ENCODE results near the gene FOXS1.
A peak's percentile ranks its signal among the peaks of the same experiment; 100 is the strongest.

Gene FOXS1

DNA sequence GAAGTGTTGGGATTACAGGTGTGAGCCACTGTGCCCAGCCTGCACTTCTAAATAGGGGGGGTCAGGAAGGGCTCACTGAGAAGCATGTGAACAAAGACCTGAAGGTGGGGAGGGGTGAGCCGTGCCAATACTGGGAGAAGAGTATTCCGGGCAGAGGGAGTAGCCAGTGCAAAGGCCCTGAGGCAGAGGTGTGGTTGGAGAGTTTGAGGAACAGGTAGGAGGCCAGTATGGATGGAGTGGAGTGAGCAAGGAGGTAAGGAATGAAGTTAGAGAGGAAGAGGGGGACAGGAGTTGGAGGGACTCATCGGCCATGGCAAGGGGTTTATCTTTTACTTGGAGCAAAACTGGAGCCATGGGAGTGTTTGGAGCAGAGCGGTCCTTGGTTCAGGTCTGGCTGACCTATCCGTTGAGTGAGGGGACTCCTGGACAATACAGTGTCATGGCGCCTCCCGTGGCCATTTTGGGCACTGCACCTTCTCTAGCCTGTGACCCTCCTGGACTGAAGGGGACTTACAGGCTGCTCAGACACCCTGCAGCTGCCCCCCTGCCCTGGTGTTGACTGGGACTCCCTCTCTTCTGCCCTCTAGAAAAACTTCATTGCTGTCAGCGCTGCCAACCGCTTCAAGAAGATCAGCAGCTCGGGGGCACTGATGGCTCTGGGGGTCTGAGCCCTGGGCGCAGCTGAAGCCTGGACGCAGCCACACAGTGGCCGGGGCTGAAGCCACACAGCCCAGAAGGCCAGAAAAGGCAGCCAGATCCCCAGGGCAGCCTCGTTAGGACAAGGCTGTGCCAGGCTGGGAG, 12.1 kb downstream of the FOXS1 start:
- Histone ChIP-seq H3K9me3 (ENCODE audit: insufficient read depth, low read depth, low read length) (no peaks in the 10 kb centered on the region), H3K9ac (ENCODE audit: low read length) (no peak overlapping the region), H3K79me2 (ENCODE audit: control insufficient read depth, insufficient read depth, low read length, poor library complexity) (no peaks in the 10 kb centered on the region), H3K14ac (ENCODE audit: low read length) (no peak overlapping the region), H4K12ac (ENCODE audit: low read depth, low read length) (no peak overlapping the region), H3K27me3 (ENCODE audit: insufficient read depth, low read length) (no peaks in the 10 kb centered on the region), H3K4ac (ENCODE audit: low read depth, low read length) (no peak overlapping the region), H2AFZ (ENCODE audit: insufficient read depth, low read length, poor library complexity) (no peak overlapping the region), H3K18ac (ENCODE audit: low read length) (no peak overlapping the region), H2AK5ac (ENCODE audit: low read length) (no peak overlapping the region), H2BK120ac (ENCODE audit: insufficient read depth, low read length, poor library complexity) (no peak overlapping the region), H3K4me1 (ENCODE audit: control insufficient read depth in 1 of 2, insufficient read depth in 2 of 2, low read length in 2 of 2) (peaks cover 21 to 26% of the 10 kb centered on the region in 2 experiments), H2BK5ac (ENCODE audit: low read depth, low read length, poor library complexity) (no peak overlapping the region), H3K27ac (ENCODE audit: low read depth, low read length) (no peak overlapping the region), H4K8ac (ENCODE audit: low read depth, low read length) (no peak overlapping the region), H3K23ac (ENCODE audit: low read length) (no peak overlapping the region), H3K4me2 (ENCODE audit: low read length) (no peak overlapping the region), H3K36me3 (ENCODE audit: control insufficient read depth in 1 of 2, insufficient read depth in 2 of 2, low read length in 2 of 2) (no peaks in the 10 kb centered on the region), H2BK12ac (ENCODE audit: low read length) (no peak overlapping the region), H3K79me1 (ENCODE audit: low read length) (no peaks in the 10 kb centered on the region), H3K4me3 (ENCODE audit: low read depth, low read length) (no peak overlapping the region), H4K91ac (ENCODE audit: low read depth, low read length) (peak overlapping the region; percentile 6)
- peak; percentile 36 to 70 for DNase-seq
- WGBS (ENCODE audit: extremely low coverage, insufficient coverage, insufficient read length), result no CpG with 5 or more reads among the region's 14 CpGs

DNA sequence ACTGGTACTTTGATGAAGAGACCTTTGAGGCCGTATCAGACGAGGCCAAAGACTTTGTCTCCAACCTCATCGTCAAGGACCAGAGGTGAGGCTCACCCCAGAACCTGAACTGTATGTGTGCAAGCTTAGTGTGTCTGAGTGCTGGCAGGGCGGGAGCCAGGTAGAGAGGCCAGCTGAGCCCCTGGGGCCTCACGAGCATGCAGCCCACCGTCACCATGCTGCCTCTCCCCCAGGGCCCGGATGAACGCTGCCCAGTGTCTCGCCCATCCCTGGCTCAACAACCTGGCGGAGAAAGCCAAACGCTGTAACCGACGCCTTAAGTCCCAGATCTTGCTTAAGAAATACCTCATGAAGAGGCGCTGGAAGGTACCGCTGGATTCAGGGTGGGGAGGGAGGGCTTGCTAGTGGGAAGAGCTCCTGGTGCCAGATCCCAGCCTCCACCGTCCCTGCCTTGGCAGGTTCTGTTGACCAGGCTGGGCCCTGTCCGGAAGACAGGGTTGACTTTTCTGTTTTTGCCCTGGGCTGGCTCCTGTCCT, 13.6 kb downstream of the FOXS1 start:
- H2BK5ac ChIP-seq (ENCODE audit: low read depth, low read length, poor library complexity), result no peak overlapping the region

DNA sequence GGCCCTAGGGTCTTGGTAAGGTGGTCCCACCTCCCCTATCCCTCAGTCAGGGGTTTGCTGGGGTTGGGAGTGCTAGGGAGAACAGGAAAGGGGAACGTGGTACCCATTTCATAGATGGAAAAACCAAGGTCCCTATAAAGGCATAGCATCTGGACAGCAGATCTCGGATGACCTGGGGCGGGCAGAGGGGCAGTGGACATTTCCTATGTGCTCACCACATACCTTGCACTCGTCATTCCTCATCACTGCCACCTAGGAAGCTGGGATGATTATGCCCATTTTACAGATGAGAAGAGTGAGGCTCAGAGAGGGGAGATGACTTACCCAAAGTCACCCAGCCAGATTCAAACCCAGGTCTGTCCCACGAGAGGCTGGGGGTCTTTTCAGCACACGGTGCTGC, 14.2 kb downstream of the FOXS1 start:
- Histone ChIP-seq H2BK12ac (ENCODE audit: low read length) (no peak overlapping the region), H2BK120ac (ENCODE audit: insufficient read depth, low read length, poor library complexity) (no peak overlapping the region), H3K27ac (ENCODE audit: low read depth, low read length) (no peak overlapping the region), H3K14ac (ENCODE audit: low read length) (no peak overlapping the region), H3K4me2 (ENCODE audit: low read length) (no peak overlapping the region), H3K36me3 (ENCODE audit: control insufficient read depth in 1 of 2, insufficient read depth in 2 of 2, low read length in 2 of 2) (no peaks in the 10 kb centered on the region), H4K91ac (ENCODE audit: low read depth, low read length) (no peak overlapping the region), H3K18ac (ENCODE audit: low read length) (no peak overlapping the region), H3K9ac (ENCODE audit: low read length) (no peak overlapping the region), H3K4me1 (ENCODE audit: control insufficient read depth in 1 of 2, insufficient read depth in 2 of 2, low read length in 2 of 2) (peaks cover 6% of the 10 kb centered on the region in 2 experiments), H2AK5ac (ENCODE audit: low read length) (no peak overlapping the region), H3K27me3 (ENCODE audit: insufficient read depth, low read length) (no peaks in the 10 kb centered on the region), H3K4me3 (ENCODE audit: low read depth, low read length) (no peak overlapping the region), H4K12ac (ENCODE audit: low read depth, low read length) (no peak overlapping the region), H2AFZ (ENCODE audit: insufficient read depth, low read length, poor library complexity) (no peak overlapping the region), H4K8ac (ENCODE audit: low read depth, low read length) (no peak overlapping the region), H3K4ac (ENCODE audit: low read depth, low read length) (no peak overlapping the region), H3K9me3 (ENCODE audit: insufficient read depth, low read depth, low read length) (peaks cover 1% of the 10 kb centered on the region), H3K79me1 (ENCODE audit: low read length) (no peaks in the 10 kb centered on the region), H3K23ac (ENCODE audit: low read length) (no peak overlapping the region), H3K79me2 (ENCODE audit: control insufficient read depth, insufficient read depth, low read length, poor library complexity) (no peaks in the 10 kb centered on the region), H2BK5ac (ENCODE audit: low read depth, low read length, poor library complexity) (no peak overlapping the region)
- DNase-seq, result no peak
- WGBS (ENCODE audit: extremely low coverage, insufficient coverage, insufficient read length), result no CpG with 5 or more reads among the region's 6 CpGs

More for the DNA sequence above, 13.6 kb downstream of the FOXS1 start:
- H3K4me2 ChIP-seq (ENCODE audit: low read length), result no peak overlapping the region
- no peaks in the 10 kb centered on the region for H3K79me2 ChIP-seq (ENCODE audit: control insufficient read depth, insufficient read depth, low read length, poor library complexity)
- no peak overlapping the region for H3K9ac ChIP-seq (ENCODE audit: low read length)
- no peak overlapping the region for H4K12ac ChIP-seq (ENCODE audit: low read depth, low read length)
- H3K79me1 ChIP-seq (ENCODE audit: low read length), result no peaks in the 10 kb centered on the region
- H3K14ac ChIP-seq (ENCODE audit: low read length), result no peak overlapping the region
- DNase-seq, result no peak
- H4K91ac ChIP-seq (ENCODE audit: low read depth, low read length), result no peak overlapping the region
- H3K27ac ChIP-seq (ENCODE audit: low read depth, low read length), result no peak overlapping the region
- H3K18ac ChIP-seq (ENCODE audit: low read length), result no peak overlapping the region
- no peak overlapping the region for H2AFZ ChIP-seq (ENCODE audit: insufficient read depth, low read length, poor library complexity)
- no peaks in the 10 kb centered on the region for H3K27me3 ChIP-seq (ENCODE audit: insufficient read depth, low read length)
- H3K4me3 ChIP-seq (ENCODE audit: low read depth, low read length), result no peak overlapping the region
- no peak overlapping the region for H2BK120ac ChIP-seq (ENCODE audit: insufficient read depth, low read length, poor library complexity)
- no peak overlapping the region for H2AK5ac ChIP-seq (ENCODE audit: low read length)
- H2BK12ac ChIP-seq (ENCODE audit: low read length), result no peak overlapping the region
- peaks cover 11 to 12% of the 10 kb centered on the region in 2 experiments for H3K4me1 ChIP-seq (ENCODE audit: control insufficient read depth in 1 of 2, insufficient read depth in 2 of 2, low read length in 2 of 2)
- peaks cover 1% of the 10 kb centered on the region for H3K9me3 ChIP-seq (ENCODE audit: insufficient read depth, low read depth, low read length)
- no peaks in the 10 kb centered on the region for H3K36me3 ChIP-seq (ENCODE audit: control insufficient read depth in 1 of 2, insufficient read depth in 2 of 2, low read length in 2 of 2)
- no peak overlapping the region for H3K4ac ChIP-seq (ENCODE audit: low read depth, low read length)
- no peak overlapping the region for H3K23ac ChIP-seq (ENCODE audit: low read length)
- H4K8ac ChIP-seq (ENCODE audit: low read depth, low read length), result no peak overlapping the region
- no CpG with 5 or more reads among the region's 17 CpGs for WGBS (ENCODE audit: extremely low coverage, insufficient coverage, insufficient read length)

DNA sequence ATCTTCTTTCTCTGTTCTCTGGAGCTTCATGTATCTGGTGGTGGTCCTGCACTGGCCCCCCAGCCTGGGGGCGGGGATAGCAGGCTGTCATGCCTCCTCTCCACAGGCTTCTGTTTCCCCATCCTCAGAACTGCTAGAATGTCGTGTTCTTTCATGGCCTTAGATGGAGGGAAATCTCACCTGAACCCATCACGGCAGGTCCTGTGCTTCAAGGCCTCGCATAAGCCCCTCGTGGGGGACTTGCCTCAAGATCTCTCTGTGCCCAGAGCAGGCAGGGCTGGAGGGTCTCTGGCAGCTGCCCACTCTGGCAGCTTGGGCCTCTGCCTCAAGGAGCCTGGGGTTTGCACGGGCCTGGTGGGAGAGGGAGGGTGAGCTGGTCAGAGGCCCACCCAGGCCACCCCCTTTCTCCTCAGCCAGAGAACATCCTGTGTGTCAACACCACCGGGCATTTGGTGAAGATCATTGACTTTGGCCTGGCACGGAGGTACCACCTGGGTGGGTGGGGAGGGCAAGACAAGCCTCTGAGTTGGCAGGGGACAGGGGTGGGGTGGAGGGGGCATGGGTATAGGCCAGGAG, 14.9 kb downstream of the FOXS1 start:
- H3K9me3 ChIP-seq (ENCODE audit: insufficient read depth, low read depth, low read length), result peaks cover 1% of the 10 kb centered on the region
- no peak overlapping the region for H3K4me2 ChIP-seq (ENCODE audit: low read length)
- no peaks in the 10 kb centered on the region for H3K27me3 ChIP-seq (ENCODE audit: insufficient read depth, low read length)
- no peaks in the 10 kb centered on the region for H3K79me1 ChIP-seq (ENCODE audit: low read length)
- no peaks in the 10 kb centered on the region for H3K79me2 ChIP-seq (ENCODE audit: control insufficient read depth, insufficient read depth, low read length, poor library complexity)
- no peak for DNase-seq
- no CpG with 5 or more reads among the region's 8 CpGs for WGBS (ENCODE audit: extremely low coverage, insufficient coverage, insufficient read length)
- no peak overlapping the region for H3K4me3 ChIP-seq (ENCODE audit: low read depth, low read length)
- H3K4me1 ChIP-seq (ENCODE audit: control insufficient read depth in 1 of 2, insufficient read depth in 2 of 2, low read length in 2 of 2), result no peaks in the 10 kb centered on the region
- no peak overlapping the region for H2BK12ac ChIP-seq (ENCODE audit: low read length)
- H3K36me3 ChIP-seq (ENCODE audit: control insufficient read depth in 1 of 2, insufficient read depth in 2 of 2, low read length in 2 of 2), result no peaks in the 10 kb centered on the region
- no peak overlapping the region for H4K91ac ChIP-seq (ENCODE audit: low read depth, low read length)
- H3K14ac ChIP-seq (ENCODE audit: low read length), result no peak overlapping the region
- H4K12ac ChIP-seq (ENCODE audit: low read depth, low read length), result no peak overlapping the region
- H3K18ac ChIP-seq (ENCODE audit: low read length), result no peak overlapping the region
- H4K8ac ChIP-seq (ENCODE audit: low read depth, low read length), result no peak overlapping the region
- H3K9ac ChIP-seq (ENCODE audit: low read length), result no peak overlapping the region
- no peak overlapping the region for H3K27ac ChIP-seq (ENCODE audit: low read depth, low read length)
- no peak overlapping the region for H3K4ac ChIP-seq (ENCODE audit: low read depth, low read length)
- H2BK5ac ChIP-seq (ENCODE audit: low read depth, low read length, poor library complexity), result no peak overlapping the region
- H2BK120ac ChIP-seq (ENCODE audit: insufficient read depth, low read length, poor library complexity), result no peak overlapping the region
- H2AFZ ChIP-seq (ENCODE audit: insufficient read depth, low read length, poor library complexity), result no peak overlapping the region
- no peak overlapping the region for H2AK5ac ChIP-seq (ENCODE audit: low read length)
- H3K23ac ChIP-seq (ENCODE audit: low read length), result no peak overlapping the region
